GM18526 (cell line): ENCODE results near the gene ARL6IP4.

Source experiments
- POLR2A ChIP-seq: IDR thresholded peaks from 3 replicates; pipeline ENCODE4 v1.6.1; 2011; ENCODE audit not compliant: insufficient read length; ENCODE audit errors: extremely low read depth

The ARL6IP4 gene

GRCh38 chr12:122980183-122981035 is at the start of gene ARL6IP4:
Gene ARL6IP4, plus strand, starts transcription at chr12:122980681. Its CDS starts 459 bp downstream, at chr12:122981140.
- peak; percentile 73 for TF ChIP-seq POLR2A

GRCh38 chr12:122932207-122932606 is 48.3 kb upstream of the ARL6IP4 start:
- no peak for TF ChIP-seq POLR2A

- TF ChIP-seq POLR2A: no peak
Measured at GRCh38 chr12:122934722-122935121, 45.8 kb upstream of the ARL6IP4 start.

GRCh38 chr12:122935318-122935717 is 45.2 kb upstream of the ARL6IP4 start:
- no peak for TF ChIP-seq POLR2A

- no peak for TF ChIP-seq POLR2A
Measured at GRCh38 chr12:122937622-122938091, 42.8 kb upstream of the ARL6IP4 start.

GRCh38 chr12:122939125-122939524 is 41.4 kb upstream of the ARL6IP4 start:
- no peak for TF ChIP-seq POLR2A

- no peak for TF ChIP-seq POLR2A
Measured at GRCh38 chr12:122942637-122943036, 37.8 kb upstream of the ARL6IP4 start.

- TF ChIP-seq POLR2A: no peak
Measured at GRCh38 chr12:122943196-122943595, 37.3 kb upstream of the ARL6IP4 start.

- no peak for TF ChIP-seq POLR2A
Measured at GRCh38 chr12:122944605-122945592, 35.6 kb upstream of the ARL6IP4 start.

- no peak for TF ChIP-seq POLR2A
Measured at GRCh38 chr12:122946690-122947341, 33.7 kb upstream of the ARL6IP4 start.

- no peak for TF ChIP-seq POLR2A
Measured at GRCh38 chr12:122947352-122947792, 33.1 kb upstream of the ARL6IP4 start.

- TF ChIP-seq POLR2A: no peak
Measured at GRCh38 chr12:122948605-122949004, 31.9 kb upstream of the ARL6IP4 start.

GRCh38 chr12:122949405-122949804 is 31.1 kb upstream of the ARL6IP4 start:
- TF ChIP-seq POLR2A: no peak

- no peak for TF ChIP-seq POLR2A
Measured at GRCh38 chr12:122949816-122950675, 30.4 kb upstream of the ARL6IP4 start.
